HepG2 (cell line): ENCODE data around the gene KLHDC1. TPM values are rescaled to one million over a fixed set of nuclear protein-coding genes. Genes with fewer than 3 reads are reported as not detected.
"Not testable (repeated sequence)": the region's sequence is repeated elsewhere in the genome, so short reads cannot be mapped to it uniquely, and the experiment has no call there.

Experiments used
- ATF1 ChIP-seq: IDR thresholded peaks from 2 replicates; pipeline ENCODE4 v1.6.1; 2016; ENCODE audit warnings: mild to moderate bottlenecking, control low read depth
- CEBPB ChIP-seq: IDR thresholded peaks from 2 replicates; pipeline ENCODE4 v1.6.1; 2011; ENCODE audit warnings: low read depth, low read length, improper control_type of control experiment, borderline replicate concordance
- FOXA1 ChIP-seq, 2 experiments: fragments of 450-650 bp in 1 of 2; sonication (generic) in 1 of 2; formaldehyde crosslinking in 1 of 2; IDR thresholded peaks; 2 replicates each; pipeline versions ENCODE4 v1.4.0 to v1.6.1; 2016 to 2020; ENCODE audit warnings: missing genetic modification reagents in 1 of 2
- FOXJ3 ChIP-seq: sonication (generic); formaldehyde crosslinking; IDR thresholded peaks from 2 replicates; pipeline ENCODE4 v1.4.0; 2020; ENCODE audit warnings: missing genetic modification reagents, mild to moderate bottlenecking, borderline replicate concordance
- GATAD1 ChIP-seq: IDR thresholded peaks from 2 replicates; pipeline ENCODE4 v1.6.1; 2016; ENCODE audit warnings: missing genetic modification reagents, missing compliant biosample characterization
- HHEX ChIP-seq: IDR thresholded peaks from 2 replicates; pipeline ENCODE4 v1.6.1; 2016; ENCODE audit warnings: control low read depth
- SALL1 ChIP-seq: sonication (generic); formaldehyde crosslinking; IDR thresholded peaks from 2 replicates; pipeline ENCODE4 v1.8.0; 2022; ENCODE audit warnings: mild to moderate bottlenecking, missing genetic modification reagents
- ZNF33A ChIP-seq: sonication (generic); formaldehyde crosslinking; IDR thresholded peaks from 2 replicates; pipeline ENCODE4 v1.5.1; 2020; ENCODE audit warnings: missing genetic modification reagents, mild to moderate bottlenecking, moderate library complexity, borderline replicate concordance
- ZNF780A ChIP-seq: sonication (generic); formaldehyde crosslinking; IDR thresholded peaks from 2 replicates; pipeline ENCODE4 v1.8.0; 2022; ENCODE audit warnings: mild to moderate bottlenecking, missing genetic modification reagents, moderate library complexity
- polyA plus RNA-seq, 8 experiments: library from polyadenylated mRNA; depleted of rRNA in 3 of 8; stranded (reverse) in 7 of 8; unstranded in 1 of 8; fragments of >200 nt; fragmentation: Illumina TruSeq in 4 of 8; extraction: Trizol in 4 of 8; gene quantifications; 2 replicates each; pipeline versions ENCODE4 v1.2.1 to v1.2.3, GENCODE V29; 2011 to 2016; ENCODE audit warnings: low read depth in 4 of 8, missing spikeins in 1 of 8, mixed read lengths in 1 of 8; ENCODE audit not compliant: insufficient read depth in 1 of 8
- total RNA-seq, 5 experiments: library from RNA; depleted of rRNA; stranded (reverse); fragments of >200 nt; fragmentation: Illumina TruSeq; extraction: Trizol; gene quantifications; 2 replicates each; pipeline ENCODE4 v1.2.3, GENCODE V29; 2016; ENCODE audit warnings: low read depth in 1 of 5
- TF ChIP-seq, protein P1 (sequence below): sonication (generic); formaldehyde crosslinking; IDR thresholded peaks from 2 replicates; pipeline ENCODE4 v1.4.0; 2020; ENCODE audit warnings: low read depth, missing genetic modification reagents
- TF ChIP-seq, protein P2 (sequence below): sonication (generic); formaldehyde crosslinking; IDR thresholded peaks from 2 replicates; pipeline ENCODE4 v1.5.0; 2020; ENCODE audit warnings: mild to moderate bottlenecking, missing genetic modification reagents, borderline replicate concordance
- TF ChIP-seq, protein P3 (sequence below): IDR thresholded peaks from 2 replicates; pipeline ENCODE4 v1.6.1; 2018; ENCODE audit warnings: missing genetic modification reagents, mild to moderate bottlenecking, missing compliant biosample characterization
- TF ChIP-seq, protein P4 (sequence below), 2 experiments: sonication (generic) in 1 of 2; formaldehyde crosslinking in 1 of 2; IDR thresholded peaks; 2 replicates each; pipeline versions ENCODE4 v1.4.0 to v1.6.1; 2016 to 2020; ENCODE audit warnings: borderline replicate concordance in 1 of 2, low read depth in 1 of 2, mild to moderate bottlenecking in 1 of 2, missing genetic modification reagents in 1 of 2
- TF ChIP-seq, protein P5 (sequence below): sonication (generic); formaldehyde crosslinking; IDR thresholded peaks from 2 replicates; pipeline ENCODE4 v1.8.1; 2022; ENCODE audit warnings: mild to moderate bottlenecking, missing genetic modification reagents

Gene KLHDC1
- total and polyA plus RNA-seq, 2 of the 13 experiments (the other 11 are each of a cell fraction or from before 2014, with no cell fraction given): 0.11 TPM; not detected in 1

DNA sequence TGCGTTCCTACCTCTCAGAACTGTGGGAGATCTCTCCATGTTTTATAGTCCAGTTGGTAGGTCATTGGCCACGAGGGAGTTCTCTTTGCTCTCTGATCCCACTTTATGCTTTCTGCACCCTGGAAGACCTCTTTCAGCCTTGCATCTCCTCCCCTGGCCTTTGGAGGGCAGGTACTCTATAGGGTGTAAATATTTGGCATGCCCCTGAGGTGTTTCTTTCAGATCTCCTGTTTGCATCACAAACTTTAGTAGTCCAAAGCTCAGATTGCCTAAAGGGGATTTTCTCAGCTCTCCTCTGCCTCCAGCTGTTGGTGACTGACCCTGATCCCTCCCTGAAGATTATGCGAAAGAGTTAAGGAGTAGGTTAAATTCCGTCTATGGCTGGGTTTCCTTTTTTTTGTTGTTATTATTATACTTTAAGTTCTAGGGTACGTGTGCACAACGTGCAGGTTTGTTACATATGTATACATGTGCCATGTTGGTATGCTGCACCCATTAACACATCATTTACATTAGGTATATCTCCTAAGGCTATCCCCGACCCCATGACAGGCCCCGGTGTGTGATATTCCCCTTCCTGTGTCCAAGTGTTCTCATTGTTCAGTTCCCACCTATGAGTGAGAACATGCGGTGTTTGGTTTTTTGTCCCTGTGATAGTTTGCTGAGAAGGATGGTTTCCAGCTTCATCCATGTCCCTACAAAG is 29.0 kb downstream of the KLHDC1 start (continued):
- TF ChIP-seq, protein P1, sequence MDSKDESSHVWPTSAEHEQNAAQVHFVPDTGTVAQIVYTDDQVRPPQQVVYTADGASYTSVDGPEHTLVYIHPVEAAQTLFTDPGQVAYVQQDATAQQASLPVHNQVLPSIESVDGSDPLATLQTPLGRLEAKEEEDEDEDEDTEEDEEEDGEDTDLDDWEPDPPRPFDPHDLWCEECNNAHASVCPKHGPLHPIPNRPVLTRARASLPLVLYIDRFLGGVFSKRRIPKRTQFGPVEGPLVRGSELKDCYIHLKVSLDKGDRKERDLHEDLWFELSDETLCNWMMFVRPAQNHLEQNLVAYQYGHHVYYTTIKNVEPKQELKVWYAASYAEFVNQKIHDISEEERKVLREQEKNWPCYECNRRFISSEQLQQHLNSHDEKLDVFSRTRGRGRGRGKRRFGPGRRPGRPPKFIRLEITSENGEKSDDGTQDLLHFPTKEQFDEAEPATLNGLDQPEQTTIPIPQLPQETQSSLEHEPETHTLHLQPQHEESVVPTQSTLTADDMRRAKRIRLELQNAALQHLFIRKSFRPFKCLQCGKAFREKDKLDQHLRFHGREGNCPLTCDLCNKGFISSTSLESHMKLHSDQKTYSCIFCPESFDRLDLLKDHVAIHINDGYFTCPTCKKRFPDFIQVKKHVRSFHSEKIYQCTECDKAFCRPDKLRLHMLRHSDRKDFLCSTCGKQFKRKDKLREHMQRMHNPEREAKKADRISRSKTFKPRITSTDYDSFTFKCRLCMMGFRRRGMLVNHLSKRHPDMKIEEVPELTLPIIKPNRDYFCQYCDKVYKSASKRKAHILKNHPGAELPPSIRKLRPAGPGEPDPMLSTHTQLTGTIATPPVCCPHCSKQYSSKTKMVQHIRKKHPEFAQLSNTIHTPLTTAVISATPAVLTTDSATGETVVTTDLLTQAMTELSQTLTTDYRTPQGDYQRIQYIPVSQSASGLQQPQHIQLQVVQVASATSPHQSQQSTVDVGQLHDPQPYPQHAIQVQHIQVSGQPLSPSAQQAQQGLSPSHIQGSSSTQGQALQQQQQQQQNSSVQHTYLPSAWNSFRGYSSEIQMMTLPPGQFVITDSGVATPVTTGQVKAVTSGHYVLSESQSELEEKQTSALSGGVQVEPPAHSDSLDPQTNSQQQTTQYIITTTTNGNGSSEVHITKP: 0 out of 2 replicates have a peak, but pooled peaks have one; percentile 45
- TF ChIP-seq, protein P2, sequence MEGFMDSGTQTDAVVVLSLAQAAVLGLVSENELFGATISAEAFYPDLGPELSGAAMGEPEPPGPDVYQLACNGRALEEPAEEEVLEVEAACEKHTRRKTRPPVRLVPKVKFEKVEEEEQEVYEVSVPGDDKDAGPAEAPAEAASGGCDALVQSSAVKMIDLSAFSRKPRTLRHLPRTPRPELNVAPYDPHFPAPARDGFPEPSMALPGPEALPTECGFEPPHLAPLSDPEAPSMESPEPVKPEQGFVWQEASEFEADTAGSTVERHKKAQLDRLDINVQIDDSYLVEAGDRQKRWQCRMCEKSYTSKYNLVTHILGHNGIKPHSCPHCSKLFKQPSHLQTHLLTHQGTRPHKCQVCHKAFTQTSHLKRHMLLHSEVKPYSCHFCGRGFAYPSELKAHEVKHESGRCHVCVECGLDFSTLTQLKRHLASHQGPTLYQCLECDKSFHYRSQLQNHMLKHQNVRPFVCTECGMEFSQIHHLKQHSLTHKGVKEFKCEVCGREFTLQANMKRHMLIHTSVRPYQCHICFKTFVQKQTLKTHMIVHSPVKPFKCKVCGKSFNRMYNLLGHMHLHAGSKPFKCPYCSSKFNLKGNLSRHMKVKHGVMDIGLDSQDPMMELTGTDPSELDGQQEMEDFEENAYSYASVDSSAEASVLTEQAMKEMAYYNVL: peak; percentile 83; the same call in 1 of the 2 replicates
- peak; percentile 53; the same call in 1 of the 2 replicates for TF ChIP-seq HHEX
- TF ChIP-seq ATF1: peak; percentile 66; the same call in 1 of the 2 replicates
- 0 out of 2 replicates have a peak, but pooled peaks have one; percentile 35 for TF ChIP-seq ZNF33A (CRISPR knock-in tag)
- TF ChIP-seq GATAD1 (CRISPR knock-in tag): 0 out of 2 replicates have a peak, but pooled peaks have one; percentile 29
- TF ChIP-seq FOXJ3: peak; percentile 91; the same call in 1 of the 2 replicates
- peak; percentile 88 for TF ChIP-seq CEBPB
- TF ChIP-seq, protein P3, sequence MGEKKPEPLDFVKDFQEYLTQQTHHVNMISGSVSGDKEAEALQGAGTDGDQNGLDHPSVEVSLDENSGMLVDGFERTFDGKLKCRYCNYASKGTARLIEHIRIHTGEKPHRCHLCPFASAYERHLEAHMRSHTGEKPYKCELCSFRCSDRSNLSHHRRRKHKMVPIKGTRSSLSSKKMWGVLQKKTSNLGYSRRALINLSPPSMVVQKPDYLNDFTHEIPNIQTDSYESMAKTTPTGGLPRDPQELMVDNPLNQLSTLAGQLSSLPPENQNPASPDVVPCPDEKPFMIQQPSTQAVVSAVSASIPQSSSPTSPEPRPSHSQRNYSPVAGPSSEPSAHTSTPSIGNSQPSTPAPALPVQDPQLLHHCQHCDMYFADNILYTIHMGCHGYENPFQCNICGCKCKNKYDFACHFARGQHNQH: peak; percentile 50; the same call in 1 of the 2 replicates
- TF ChIP-seq, protein P4, sequence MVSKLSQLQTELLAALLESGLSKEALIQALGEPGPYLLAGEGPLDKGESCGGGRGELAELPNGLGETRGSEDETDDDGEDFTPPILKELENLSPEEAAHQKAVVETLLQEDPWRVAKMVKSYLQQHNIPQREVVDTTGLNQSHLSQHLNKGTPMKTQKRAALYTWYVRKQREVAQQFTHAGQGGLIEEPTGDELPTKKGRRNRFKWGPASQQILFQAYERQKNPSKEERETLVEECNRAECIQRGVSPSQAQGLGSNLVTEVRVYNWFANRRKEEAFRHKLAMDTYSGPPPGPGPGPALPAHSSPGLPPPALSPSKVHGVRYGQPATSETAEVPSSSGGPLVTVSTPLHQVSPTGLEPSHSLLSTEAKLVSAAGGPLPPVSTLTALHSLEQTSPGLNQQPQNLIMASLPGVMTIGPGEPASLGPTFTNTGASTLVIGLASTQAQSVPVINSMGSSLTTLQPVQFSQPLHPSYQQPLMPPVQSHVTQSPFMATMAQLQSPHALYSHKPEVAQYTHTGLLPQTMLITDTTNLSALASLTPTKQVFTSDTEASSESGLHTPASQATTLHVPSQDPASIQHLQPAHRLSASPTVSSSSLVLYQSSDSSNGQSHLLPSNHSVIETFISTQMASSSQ (IDR thresholded peaks at IDR 0.05; ENCODE audit: low read depth): not testable (repeated sequence)
- TF ChIP-seq, protein P4 (CRISPR knock-in tag; IDR thresholded peaks at IDR 0.05; ENCODE audit: borderline replicate concordance): peak; percentile 67; the same call in 1 of the 2 replicates
- 0 out of 2 replicates have a peak, but pooled peaks have one; percentile 35 for TF ChIP-seq ZNF780A
- TF ChIP-seq, protein P5, sequence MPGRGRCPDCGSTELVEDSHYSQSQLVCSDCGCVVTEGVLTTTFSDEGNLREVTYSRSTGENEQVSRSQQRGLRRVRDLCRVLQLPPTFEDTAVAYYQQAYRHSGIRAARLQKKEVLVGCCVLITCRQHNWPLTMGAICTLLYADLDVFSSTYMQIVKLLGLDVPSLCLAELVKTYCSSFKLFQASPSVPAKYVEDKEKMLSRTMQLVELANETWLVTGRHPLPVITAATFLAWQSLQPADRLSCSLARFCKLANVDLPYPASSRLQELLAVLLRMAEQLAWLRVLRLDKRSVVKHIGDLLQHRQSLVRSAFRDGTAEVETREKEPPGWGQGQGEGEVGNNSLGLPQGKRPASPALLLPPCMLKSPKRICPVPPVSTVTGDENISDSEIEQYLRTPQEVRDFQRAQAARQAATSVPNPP (CRISPR knock-in tag): peak; percentile 43; the same call in 1 of the 2 replicates
- TF ChIP-seq SALL1 (CRISPR knock-in tag): peak; percentile 78
- not testable (repeated sequence) for TF ChIP-seq FOXA1 (IDR thresholded peaks at IDR 0.05)
- TF ChIP-seq FOXA1 (CRISPR knock-in tag; IDR thresholded peaks at IDR 0.05): peak; percentile 69
